GM18870 (cell line): Measurements from ENCODE around the gene ALOX5AP.

Experiments used
- ATAC-seq: cut with Tn5 transposase; IDR thresholded peaks from one replicate; pipeline ENCODE4 v1.9.1; 2021; ENCODE audit warnings: moderate library complexity; ENCODE audit not compliant: unreplicated experiment

ALOX5AP gene

GRCh38 chr13:30796132-30796572 lies 60.8 kb downstream of the ALOX5AP start:
- no peak for ATAC-seq

- no peak for ATAC-seq
Measured at GRCh38 chr13:30796631-30797601, 61.6 kb downstream of the ALOX5AP start.

- no peak for ATAC-seq
Measured at GRCh38 chr13:30797847-30798535, 62.6 kb downstream of the ALOX5AP start.

GRCh38 chr13:30798776-30799355 lies 63.5 kb downstream of the ALOX5AP start:
- ATAC-seq, result no peak

DNA sequence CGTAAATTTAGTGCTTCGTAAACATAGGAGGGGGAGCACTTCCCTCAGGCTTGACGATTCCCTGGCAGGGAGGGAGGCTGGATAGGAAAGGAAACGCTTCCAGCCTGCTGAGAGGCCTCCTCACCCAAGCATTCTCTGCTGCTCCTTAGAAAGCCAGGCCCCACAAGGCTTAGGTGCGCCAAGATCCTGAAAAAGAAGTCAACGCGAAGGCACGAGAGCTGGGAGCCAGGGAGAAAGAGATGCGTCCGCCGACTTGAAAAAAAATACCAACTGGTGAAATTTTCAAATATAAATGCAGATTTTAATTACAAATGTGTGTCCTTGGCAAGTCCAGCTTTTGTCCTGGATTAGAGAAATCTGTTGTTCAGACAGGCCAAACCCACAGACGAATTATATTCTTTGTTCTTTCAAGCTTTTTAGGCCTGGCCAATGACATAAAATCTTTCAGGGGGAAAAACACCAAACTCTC lies 64.0 kb downstream of the ALOX5AP start:
- ATAC-seq, result no peak

DNA sequence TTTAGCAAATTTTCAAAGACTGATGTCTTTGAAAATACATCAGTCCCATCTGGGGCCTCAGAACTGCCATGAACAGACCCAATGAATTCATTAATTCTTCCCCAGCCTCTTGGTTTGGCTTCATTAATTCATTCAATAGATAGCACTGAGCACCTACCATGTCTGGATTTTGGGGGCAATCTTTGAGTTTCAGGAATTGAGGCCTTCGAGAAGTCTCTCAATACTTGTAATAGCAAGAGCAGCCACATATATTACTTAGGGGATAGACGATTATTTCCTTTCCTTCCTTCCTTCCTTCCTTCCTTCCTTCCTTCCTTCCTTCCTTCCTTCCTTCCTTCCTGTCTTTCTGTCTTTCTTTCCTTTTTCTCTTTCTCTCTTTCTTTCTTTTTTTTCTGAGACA lies 64.8 kb downstream of the ALOX5AP start:
- ATAC-seq, result no peak

DNA sequence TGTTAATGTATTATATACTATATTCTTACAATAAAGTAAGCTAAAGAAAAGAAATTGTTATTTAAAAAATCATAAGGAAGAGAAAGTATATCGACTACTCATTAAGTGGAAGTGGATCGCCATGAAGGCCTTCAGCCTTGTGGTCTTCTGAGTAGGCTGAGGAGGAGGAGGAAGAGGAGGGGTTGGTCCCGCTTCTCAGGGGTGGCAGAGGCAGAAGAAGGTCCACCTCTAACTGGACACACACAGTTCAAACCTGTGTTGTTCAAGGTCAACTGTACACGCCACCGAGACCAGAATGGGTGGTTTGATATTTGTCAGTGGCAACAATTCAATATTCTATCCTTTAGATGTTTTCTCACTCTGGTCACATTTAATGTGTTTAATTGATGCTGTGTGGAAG lies 67.2 kb downstream of the ALOX5AP start:
- ATAC-seq, result no peak

DNA sequence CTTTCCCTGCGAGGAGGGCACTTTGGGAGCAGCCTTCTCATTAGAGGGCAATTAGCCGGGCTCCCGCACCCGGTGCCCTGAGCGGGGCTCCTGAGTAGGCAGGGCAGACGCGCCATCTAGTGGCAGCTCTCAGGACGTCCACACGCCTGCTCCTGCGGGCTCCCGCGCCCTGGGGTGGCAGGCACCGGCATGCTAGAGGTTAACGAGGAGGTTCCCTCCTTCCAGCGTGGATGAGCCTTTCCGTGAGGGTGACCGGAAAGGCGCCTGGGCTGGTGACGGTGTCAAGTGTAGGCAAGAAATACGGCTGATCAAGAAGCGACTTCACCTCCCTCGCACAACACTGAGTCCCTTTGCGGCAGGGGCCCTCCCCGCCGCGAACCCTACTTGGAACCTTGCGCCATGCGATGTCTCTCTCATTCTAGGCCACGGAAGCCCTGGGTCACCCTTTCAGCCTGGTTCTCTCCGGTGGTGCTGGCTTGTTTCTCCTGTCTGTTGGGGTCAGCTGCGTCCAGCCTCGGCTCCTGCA lies 67.7 kb downstream of the ALOX5AP start:
- ATAC-seq, result peak; percentile 60

GRCh38 chr13:30803749-30804148 lies 68.4 kb downstream of the ALOX5AP start:
- no peak for ATAC-seq

- no peak for ATAC-seq
Measured at GRCh38 chr13:30804474-30804873, 69.1 kb downstream of the ALOX5AP start.

- ATAC-seq, result no peak
Measured at GRCh38 chr13:30805132-30805537, 69.8 kb downstream of the ALOX5AP start.

- no peak for ATAC-seq
Measured at GRCh38 chr13:30805603-30806011, 70.3 kb downstream of the ALOX5AP start.

DNA sequence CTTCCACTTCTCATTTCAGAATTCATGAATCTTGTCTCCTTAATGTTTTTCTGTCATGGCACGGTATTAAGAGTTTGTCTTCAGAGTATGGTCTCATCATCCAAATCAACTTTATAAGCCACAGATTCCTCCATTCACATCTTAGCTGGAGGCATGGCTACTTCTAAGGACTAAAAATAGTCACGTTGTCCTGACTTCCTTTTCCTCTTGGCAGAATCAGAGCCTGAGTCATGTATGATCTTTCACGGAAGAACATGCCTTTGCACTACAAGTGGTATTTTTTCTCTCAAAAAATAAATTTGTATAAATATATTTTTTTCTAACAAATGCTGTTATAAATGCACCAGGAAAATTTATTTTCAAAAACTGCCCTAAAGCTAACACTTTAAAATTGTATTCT lies 71.4 kb downstream of the ALOX5AP start:
- ATAC-seq, result no peak

DNA sequence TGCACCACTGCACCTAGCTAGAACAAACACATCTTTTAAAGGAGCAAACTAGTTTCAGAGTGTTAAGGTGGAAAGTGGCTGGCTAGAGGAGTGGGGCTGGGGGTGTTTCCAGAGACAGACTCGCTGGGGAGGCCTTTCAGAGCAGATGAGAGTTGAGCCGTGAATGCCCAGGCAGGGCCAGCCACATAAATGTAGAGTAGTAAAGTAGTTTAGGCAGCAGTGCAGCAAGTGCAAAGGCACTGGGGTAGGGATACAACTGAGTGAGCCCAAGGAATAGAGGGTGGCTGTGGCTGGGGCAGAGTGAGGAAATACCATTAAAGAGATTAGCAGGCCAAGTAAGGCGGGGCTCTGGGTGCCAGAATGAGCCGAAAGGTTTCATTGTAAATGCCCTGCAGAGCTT lies 72.0 kb downstream of the ALOX5AP start:
- no peak for ATAC-seq

- no peak for ATAC-seq
Measured at GRCh38 chr13:30808600-30808999, 73.3 kb downstream of the ALOX5AP start.

- ATAC-seq, result no peak
Measured at GRCh38 chr13:30809787-30810186, 74.4 kb downstream of the ALOX5AP start.

GRCh38 chr13:30810261-30810701 lies 74.9 kb downstream of the ALOX5AP start:
- ATAC-seq, result no peak

DNA sequence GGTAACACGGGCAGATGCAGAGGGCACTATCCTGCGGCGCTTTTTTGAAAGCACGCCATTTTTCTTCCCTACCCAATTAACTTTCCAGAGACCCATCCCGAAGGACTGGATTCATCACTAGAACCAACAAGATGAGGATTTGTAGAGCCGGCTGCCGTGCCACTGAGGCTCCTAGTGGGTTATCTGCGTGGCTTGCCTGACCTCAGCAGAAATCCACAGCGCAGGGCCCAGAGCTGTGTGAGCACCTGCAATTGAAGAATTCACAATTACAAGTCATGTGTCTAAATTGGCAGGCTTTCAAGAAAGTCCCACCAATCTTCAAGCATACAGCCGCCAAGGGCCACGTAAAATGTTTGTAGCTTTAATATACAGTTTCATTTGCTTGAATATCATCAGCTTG lies 75.5 kb downstream of the ALOX5AP start:
- no peak for ATAC-seq
